Ectodermal cell (in vitro differentiated cells): ENCODE measurements around the gene SERPINB11. TPM values are rescaled to one million over a fixed set of nuclear protein-coding genes. Genes with fewer than 3 reads are reported as not detected.
"Not testable (repeated sequence)": the region's sequence is repeated elsewhere in the genome, so short reads cannot be mapped to it uniquely, and the experiment has no call there.

Experiments used
- H3K27ac ChIP-seq: 2 replicates; pipeline ENCODE4 v1.7.0; 2013; ENCODE audit warnings: mild to moderate bottlenecking, low read depth, low read length; ENCODE audit not compliant: insufficient read depth, poor library complexity, severe bottlenecking
- H3K27me3 ChIP-seq: 2 replicates; pipeline ENCODE4 v1.7.0; 2013; ENCODE audit warnings: mild to moderate bottlenecking, low read length; ENCODE audit not compliant: insufficient read depth, control insufficient read depth, poor library complexity, severe bottlenecking
- H3K36me3 ChIP-seq: one replicate; pipeline ENCODE4 v1.7.0; 2013; ENCODE audit warnings: low read length; ENCODE audit not compliant: control insufficient read depth, insufficient read depth
- H3K4me1 ChIP-seq: one replicate; pipeline ENCODE4 v1.7.0; 2013; ENCODE audit warnings: low read length; ENCODE audit not compliant: control insufficient read depth, insufficient read depth
- H3K4me3 ChIP-seq: 2 replicates; pipeline ENCODE4 v1.7.0; 2013; ENCODE audit warnings: low read depth, low read length, control low read depth; ENCODE audit not compliant: insufficient read depth
- H3K9me3 ChIP-seq: 2 replicates; pipeline ENCODE4 v1.7.0; 2013; ENCODE audit warnings: mild to moderate bottlenecking, low read length, moderate library complexity; ENCODE audit not compliant: control insufficient read depth
- WGBS, 2 experiments: methylation state at CpG; one replicate each; pipeline ENCODE4 v1.1.7; 2013; ENCODE audit warnings: missing lambda C conversion rate in 2 of 2; 5-methylcytosine and 5-hydroxymethylcytosine counted together
- polyA plus RNA-seq, 4 experiments: library from polyadenylated mRNA; stranded (reverse); fragments of 50-300 nt; gene quantifications; one replicate each; pipeline ENCODE4 v1.2.3, GENCODE V29; 2013

The SERPINB11 gene
- polyA plus RNA-seq (2013, experiment 1 of 4), result not detected
- polyA plus RNA-seq (2013, experiment 2 of 4), result not detected
- not detected for polyA plus RNA-seq (2013, experiment 3 of 4)
- not detected for polyA plus RNA-seq (2013, experiment 4 of 4)

- Histone ChIP-seq H3K27me3 (no peaks in the 10 kb centered on the region), H3K4me3 (no peak within 1 kb of the TSS), H3K36me3 (no peaks in the 10 kb centered on the region), H3K9me3 (no peaks in the 10 kb centered on the region), H3K4me1 (no peaks in the 10 kb centered on the region), H3K27ac (no peak within 1 kb of the TSS)
- WGBS, 2 experiments, result 93% methylated on average over 2 of the region's 2 CpGs
Measured at GRCh38 chr18:63702660-63703059, at the start of gene SERPINB11. SERPINB11 (plus strand) TSS chr18:63702960; CDS start chr18:63710194, 7,234 bp downstream.

DNA sequence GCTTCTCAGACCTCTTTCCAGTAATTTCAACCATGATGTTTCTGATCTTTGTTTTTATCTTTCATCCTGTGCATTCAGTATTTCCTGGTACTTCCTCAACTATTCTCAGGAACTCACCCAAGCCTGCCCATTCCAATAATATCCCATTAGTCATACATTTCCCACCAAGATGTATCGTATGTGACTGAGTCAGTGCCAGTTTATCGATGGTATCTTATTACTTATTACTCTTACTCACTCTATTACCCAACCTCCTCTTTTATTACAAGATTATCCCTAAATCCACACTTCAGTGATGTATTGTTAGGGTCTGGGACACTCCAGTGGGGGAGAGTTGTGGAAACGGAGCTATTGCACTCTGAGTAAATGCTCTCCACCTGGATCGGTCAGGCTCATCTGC, 43.8 kb upstream of the SERPINB11 start:
- H3K27ac ChIP-seq, H3K4me3 ChIP-seq, H3K4me1 ChIP-seq, H3K36me3 ChIP-seq, H3K9me3 ChIP-seq, H3K27me3 ChIP-seq: not testable (repeated sequence)
- 85 to 93% methylated on average over 3 to 4 of the region's 4 CpGs for WGBS, 2 experiments

DNA sequence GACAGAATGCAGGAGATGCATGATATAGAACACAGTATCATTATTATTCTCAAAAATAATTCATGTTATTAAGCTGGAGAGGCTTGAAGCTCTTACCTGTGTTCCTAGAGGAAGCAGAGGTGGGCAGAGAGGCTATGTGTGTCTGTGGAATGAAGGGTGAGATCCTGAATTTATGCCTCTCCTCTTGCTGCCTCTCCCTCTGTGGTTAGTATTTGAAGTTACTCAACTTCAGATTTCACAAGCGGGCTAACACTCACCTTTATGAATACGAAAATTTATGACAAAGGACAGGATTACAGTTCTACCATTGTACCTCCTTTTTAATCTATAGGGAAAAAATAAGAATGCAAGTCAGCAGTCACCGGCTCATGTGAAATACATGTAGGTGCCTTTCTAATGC, 41.0 kb upstream of the SERPINB11 start, which contains the start of gene SERPINB3:
TSS of gene SERPINB3 (minus strand) at position 144 of the 400 bp plus-strand sequence. CDS start 677 bp downstream, outside the sequence.
- H3K27ac ChIP-seq, H3K9me3 ChIP-seq, H3K36me3 ChIP-seq, H3K4me3 ChIP-seq, H3K4me1 ChIP-seq, H3K27me3 ChIP-seq: not testable (repeated sequence)
- 80% methylated on average over 2 of the region's 3 CpGs; no CpG with 5 or more reads in 1 of the 2 experiments for WGBS, 2 experiments

GRCh38 chr18:63664571-63664970, 38.2 kb upstream of the SERPINB11 start:
- Histone ChIP-seq H3K4me3 (no peak overlapping the region), H3K27ac (no peak overlapping the region), H3K9me3 (no peaks in the 10 kb centered on the region), H3K4me1 (no peaks in the 10 kb centered on the region), H3K27me3 (no peaks in the 10 kb centered on the region), H3K36me3 (no peaks in the 10 kb centered on the region)
- WGBS, 2 experiments, result 90 to 93% methylated on average over 1 of the region's 1 CpG

- 31 to 52% methylated on average over 4 to 5 of the region's 5 CpGs for WGBS, 2 experiments
- no peaks in the 10 kb centered on the region for H3K36me3 ChIP-seq
- H3K27ac ChIP-seq, result no peak overlapping the region
- H3K9me3 ChIP-seq, result no peaks in the 10 kb centered on the region
- no peak overlapping the region for H3K4me3 ChIP-seq
- no peaks in the 10 kb centered on the region for H3K27me3 ChIP-seq
- no peaks in the 10 kb centered on the region for H3K4me1 ChIP-seq
Measured at GRCh38 chr18:63676526-63677323, 26.0 kb upstream of the SERPINB11 start.

DNA sequence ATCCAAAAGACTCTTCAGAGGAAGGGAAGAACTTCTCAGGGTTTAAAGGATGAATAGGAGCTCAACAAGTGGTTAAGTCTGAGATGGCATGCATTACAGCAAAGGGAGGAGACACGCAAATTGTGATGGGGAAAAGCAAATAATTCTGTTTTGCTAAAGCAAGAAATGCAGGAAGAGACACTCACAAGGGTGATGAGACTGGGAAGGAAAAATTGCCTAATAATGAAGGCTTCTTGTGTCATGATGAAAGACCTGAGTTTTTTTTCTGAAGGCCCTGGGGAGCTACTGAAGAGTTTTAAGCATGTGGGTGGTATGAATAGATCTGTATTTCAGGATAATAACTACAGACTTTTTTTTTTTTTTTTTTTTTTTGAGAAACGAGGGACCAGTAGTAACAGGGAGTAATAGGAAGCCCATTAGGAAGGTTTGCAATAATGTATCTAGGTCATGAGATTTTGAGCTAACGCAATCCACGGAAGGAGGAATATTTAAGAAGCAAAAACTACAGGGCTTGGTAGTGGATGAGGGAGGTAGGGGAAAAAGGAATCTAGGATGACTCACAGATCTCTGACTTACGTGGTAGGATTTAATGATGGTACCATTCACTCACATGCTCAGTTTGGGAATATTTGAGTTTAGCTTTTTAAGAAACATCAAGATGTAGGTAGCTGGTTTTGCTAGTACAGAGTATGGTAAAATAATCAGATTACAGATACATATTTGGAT, 25.1 kb upstream of the SERPINB11 start:
- Histone ChIP-seq H3K27ac (no peak overlapping the region), H3K36me3 (no peaks in the 10 kb centered on the region), H3K4me1 (no peaks in the 10 kb centered on the region), H3K27me3 (no peaks in the 10 kb centered on the region), H3K9me3 (no peaks in the 10 kb centered on the region), H3K4me3 (no peak overlapping the region)
- 82 to 85% methylated on average over 5 of the region's 5 CpGs for WGBS, 2 experiments

GRCh38 chr18:63679820-63680606, 22.7 kb upstream of the SERPINB11 start:
- H3K27ac ChIP-seq, result no peak overlapping the region
- no peaks in the 10 kb centered on the region for H3K27me3 ChIP-seq
- H3K4me1 ChIP-seq, result peaks cover 6% of the 10 kb centered on the region
- H3K4me3 ChIP-seq, result no peak overlapping the region
- WGBS, 2 experiments, result 88 to 90% methylated on average over 4 to 5 of the region's 5 CpGs
- no peaks in the 10 kb centered on the region for H3K36me3 ChIP-seq
- H3K9me3 ChIP-seq, result no peaks in the 10 kb centered on the region

DNA sequence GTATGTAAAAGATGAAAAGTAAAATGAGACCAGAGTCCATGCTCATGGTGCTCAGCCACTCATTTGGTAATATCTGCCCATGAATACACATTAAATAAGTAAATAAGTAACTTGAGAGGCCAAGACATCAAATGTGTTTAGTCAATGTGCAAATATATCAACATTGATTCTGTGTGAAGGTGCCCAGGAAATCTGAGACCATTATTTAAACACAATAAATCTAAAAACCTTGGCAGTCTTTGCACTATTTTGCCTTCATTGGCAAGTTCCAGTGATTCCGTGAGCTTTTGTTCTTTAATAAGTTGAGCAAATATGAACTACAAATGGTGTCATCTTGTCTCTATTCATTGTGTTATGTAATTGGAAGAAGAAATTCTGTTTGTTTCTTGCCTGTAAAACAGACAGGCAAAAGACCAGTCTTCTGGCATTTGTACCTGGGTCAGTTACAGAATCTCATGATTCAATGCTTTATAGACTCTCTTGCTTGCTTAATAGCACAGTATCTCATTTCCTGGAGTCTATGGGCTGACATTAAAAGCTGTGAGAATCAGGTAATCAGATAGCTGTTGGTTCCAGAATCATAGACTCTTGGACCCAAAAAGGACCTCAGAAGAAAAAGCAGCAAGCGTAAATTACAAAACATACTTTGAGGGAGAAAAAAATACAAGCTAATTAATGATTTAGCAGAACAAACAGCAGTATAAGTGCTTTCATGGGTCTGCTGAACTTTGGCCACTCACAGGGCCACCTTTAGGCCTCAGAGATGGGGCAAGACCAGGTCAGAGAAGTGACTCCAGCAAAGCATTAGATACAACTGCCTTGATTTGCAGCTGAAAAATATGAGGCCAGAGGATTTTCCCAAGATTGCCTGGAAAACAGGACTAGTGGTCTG, 21.1 kb upstream of the SERPINB11 start:
- Histone ChIP-seq H3K27me3 (no peaks in the 10 kb centered on the region), H3K36me3 (no peaks in the 10 kb centered on the region), H3K4me3 (no peak overlapping the region), H3K9me3 (no peaks in the 10 kb centered on the region), H3K27ac (no peak overlapping the region), H3K4me1 (peaks cover 6% of the 10 kb centered on the region)
- WGBS, 2 experiments, result 93 to 96% methylated on average over 2 of the region's 2 CpGs

GRCh38 chr18:63683152-63683551, 19.6 kb upstream of the SERPINB11 start:
- Histone ChIP-seq H3K9me3 (no peaks in the 10 kb centered on the region), H3K36me3 (no peaks in the 10 kb centered on the region), H3K4me1 (peaks cover 6% of the 10 kb centered on the region), H3K27ac (no peak overlapping the region), H3K4me3 (no peak overlapping the region), H3K27me3 (no peaks in the 10 kb centered on the region)
- WGBS, 2 experiments, result 50 to 63% methylated on average over 2 of the region's 2 CpGs
